ENCODE results near the gene VAPB. TPM values are rescaled to one million over a fixed set of nuclear protein-coding genes. Genes with fewer than 3 reads are reported as not detected.

VAPB gene
- total RNA-seq, 1 experiment from 2014 or later, result 51.1 TPM

DNA sequence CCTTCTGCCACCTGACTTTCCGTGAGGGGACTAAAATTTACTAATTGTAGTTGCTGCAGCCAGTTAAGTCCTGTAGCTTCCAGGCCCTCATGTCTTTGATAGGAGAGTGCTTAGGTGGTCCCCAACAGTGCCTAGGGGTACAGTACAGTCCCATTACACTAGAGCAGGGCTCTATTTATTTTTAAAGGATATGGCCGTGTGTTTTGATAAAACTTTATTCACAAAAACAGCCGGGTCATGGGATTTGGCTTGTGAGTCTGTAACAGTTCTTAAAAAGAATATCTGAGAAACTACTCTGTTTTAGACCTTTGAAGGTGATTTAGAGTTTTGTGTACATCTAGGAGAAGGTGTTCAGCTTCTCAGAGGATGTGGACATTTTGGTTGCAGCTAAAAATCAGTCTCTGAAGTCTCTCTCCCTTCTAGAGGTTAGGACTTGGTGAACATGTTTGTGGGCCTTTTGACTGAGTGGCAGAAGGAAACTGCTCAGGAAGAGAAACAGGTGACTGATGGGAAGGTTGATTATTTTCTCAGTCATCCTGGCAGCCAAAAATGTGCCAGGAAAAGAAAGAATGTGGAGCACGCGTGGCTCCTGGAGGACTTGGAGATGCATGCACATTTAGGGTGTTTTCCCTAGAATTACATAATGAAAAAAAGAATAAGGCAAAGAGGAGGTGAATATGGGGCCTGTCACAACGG, 57.4 kb downstream of the VAPB start:
- H3K27ac ChIP-seq (ENCODE audit: low read depth, low read length), result no peak overlapping the region
- ATAC-seq, result no peak
- TF ChIP-seq, protein P1, sequence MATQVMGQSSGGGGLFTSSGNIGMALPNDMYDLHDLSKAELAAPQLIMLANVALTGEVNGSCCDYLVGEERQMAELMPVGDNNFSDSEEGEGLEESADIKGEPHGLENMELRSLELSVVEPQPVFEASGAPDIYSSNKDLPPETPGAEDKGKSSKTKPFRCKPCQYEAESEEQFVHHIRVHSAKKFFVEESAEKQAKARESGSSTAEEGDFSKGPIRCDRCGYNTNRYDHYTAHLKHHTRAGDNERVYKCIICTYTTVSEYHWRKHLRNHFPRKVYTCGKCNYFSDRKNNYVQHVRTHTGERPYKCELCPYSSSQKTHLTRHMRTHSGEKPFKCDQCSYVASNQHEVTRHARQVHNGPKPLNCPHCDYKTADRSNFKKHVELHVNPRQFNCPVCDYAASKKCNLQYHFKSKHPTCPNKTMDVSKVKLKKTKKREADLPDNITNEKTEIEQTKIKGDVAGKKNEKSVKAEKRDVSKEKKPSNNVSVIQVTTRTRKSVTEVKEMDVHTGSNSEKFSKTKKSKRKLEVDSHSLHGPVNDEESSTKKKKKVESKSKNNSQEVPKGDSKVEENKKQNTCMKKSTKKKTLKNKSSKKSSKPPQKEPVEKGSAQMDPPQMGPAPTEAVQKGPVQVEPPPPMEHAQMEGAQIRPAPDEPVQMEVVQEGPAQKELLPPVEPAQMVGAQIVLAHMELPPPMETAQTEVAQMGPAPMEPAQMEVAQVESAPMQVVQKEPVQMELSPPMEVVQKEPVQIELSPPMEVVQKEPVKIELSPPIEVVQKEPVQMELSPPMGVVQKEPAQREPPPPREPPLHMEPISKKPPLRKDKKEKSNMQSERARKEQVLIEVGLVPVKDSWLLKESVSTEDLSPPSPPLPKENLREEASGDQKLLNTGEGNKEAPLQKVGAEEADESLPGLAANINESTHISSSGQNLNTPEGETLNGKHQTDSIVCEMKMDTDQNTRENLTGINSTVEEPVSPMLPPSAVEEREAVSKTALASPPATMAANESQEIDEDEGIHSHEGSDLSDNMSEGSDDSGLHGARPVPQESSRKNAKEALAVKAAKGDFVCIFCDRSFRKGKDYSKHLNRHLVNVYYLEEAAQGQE (IDR thresholded peaks at IDR 0.05; ENCODE audit: low read depth), result no peak
- TF ChIP-seq POLR2A (IDR thresholded peaks at IDR 0.05; ENCODE audit: borderline replicate concordance, extremely low read depth, insufficient read depth, insufficient read length), result no peak
- no peak for TF ChIP-seq CBX3 (IDR thresholded peaks at IDR 0.05; ENCODE audit: low read depth)
- no peak for TF ChIP-seq CEBPB (IDR thresholded peaks at IDR 0.05; ENCODE audit: low read depth)
- TF ChIP-seq ELF1 (IDR thresholded peaks at IDR 0.05; ENCODE audit: borderline replicate concordance, low read depth), result no peak
- TF ChIP-seq POLR2AphosphoS5 (IDR thresholded peaks at IDR 0.05; ENCODE audit: low read depth, low read length), result no peak
- TF ChIP-seq, protein P2, sequence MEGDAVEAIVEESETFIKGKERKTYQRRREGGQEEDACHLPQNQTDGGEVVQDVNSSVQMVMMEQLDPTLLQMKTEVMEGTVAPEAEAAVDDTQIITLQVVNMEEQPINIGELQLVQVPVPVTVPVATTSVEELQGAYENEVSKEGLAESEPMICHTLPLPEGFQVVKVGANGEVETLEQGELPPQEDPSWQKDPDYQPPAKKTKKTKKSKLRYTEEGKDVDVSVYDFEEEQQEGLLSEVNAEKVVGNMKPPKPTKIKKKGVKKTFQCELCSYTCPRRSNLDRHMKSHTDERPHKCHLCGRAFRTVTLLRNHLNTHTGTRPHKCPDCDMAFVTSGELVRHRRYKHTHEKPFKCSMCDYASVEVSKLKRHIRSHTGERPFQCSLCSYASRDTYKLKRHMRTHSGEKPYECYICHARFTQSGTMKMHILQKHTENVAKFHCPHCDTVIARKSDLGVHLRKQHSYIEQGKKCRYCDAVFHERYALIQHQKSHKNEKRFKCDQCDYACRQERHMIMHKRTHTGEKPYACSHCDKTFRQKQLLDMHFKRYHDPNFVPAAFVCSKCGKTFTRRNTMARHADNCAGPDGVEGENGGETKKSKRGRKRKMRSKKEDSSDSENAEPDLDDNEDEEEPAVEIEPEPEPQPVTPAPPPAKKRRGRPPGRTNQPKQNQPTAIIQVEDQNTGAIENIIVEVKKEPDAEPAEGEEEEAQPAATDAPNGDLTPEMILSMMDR (IDR thresholded peaks at IDR 0.05 in 2 of 3, conservative IDR thresholded peaks at IDR 0.05 in 1 of 3; ENCODE audit: borderline replicate concordance in 1 of 3, insufficient read depth in 1 of 3, low read depth in 2 of 3, low read length in 2 of 3), result no peak
- TF ChIP-seq, protein P3, sequence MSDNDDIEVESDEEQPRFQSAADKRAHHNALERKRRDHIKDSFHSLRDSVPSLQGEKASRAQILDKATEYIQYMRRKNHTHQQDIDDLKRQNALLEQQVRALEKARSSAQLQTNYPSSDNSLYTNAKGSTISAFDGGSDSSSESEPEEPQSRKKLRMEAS (IDR thresholded peaks at IDR 0.05), result no peak
- TF ChIP-seq FOSL1 (IDR thresholded peaks at IDR 0.05; ENCODE audit: low read depth), result no peak
- no peak for TF ChIP-seq EZH2phosphoT487 (IDR thresholded peaks at IDR 0.05; ENCODE audit: borderline replicate concordance)
- no peak for TF ChIP-seq JUND (IDR thresholded peaks at IDR 0.05)
- TF ChIP-seq TCF7L2 (IDR thresholded peaks at IDR 0.05; ENCODE audit: borderline replicate concordance, extremely low read depth, insufficient read depth, insufficient read length), result no peak
- no peak for TF ChIP-seq YY1 (IDR thresholded peaks at IDR 0.05; ENCODE audit: extremely low read depth, insufficient replicate concordance, low read depth, low read length)
- TF ChIP-seq, protein P4, sequence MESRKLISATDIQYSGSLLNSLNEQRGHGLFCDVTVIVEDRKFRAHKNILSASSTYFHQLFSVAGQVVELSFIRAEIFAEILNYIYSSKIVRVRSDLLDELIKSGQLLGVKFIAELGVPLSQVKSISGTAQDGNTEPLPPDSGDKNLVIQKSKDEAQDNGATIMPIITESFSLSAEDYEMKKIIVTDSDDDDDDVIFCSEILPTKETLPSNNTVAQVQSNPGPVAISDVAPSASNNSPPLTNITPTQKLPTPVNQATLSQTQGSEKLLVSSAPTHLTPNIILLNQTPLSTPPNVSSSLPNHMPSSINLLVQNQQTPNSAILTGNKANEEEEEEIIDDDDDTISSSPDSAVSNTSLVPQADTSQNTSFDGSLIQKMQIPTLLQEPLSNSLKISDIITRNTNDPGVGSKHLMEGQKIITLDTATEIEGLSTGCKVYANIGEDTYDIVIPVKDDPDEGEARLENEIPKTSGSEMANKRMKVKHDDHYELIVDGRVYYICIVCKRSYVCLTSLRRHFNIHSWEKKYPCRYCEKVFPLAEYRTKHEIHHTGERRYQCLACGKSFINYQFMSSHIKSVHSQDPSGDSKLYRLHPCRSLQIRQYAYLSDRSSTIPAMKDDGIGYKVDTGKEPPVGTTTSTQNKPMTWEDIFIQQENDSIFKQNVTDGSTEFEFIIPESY (IDR thresholded peaks at IDR 0.05; ENCODE audit: extremely low read depth, insufficient replicate concordance, low read length), result no peak
- no peak for TF ChIP-seq ZFX (IDR thresholded peaks at IDR 0.05)
- no peak for TF ChIP-seq SIN3A (IDR thresholded peaks at IDR 0.05; ENCODE audit: low read depth)
- no peak for DNase-seq (ENCODE audit: low read depth, low spot score)
- H3K4me2 ChIP-seq (ENCODE audit: low read length), result no peak overlapping the region
- ChIA-PET CTCF (no interaction called here), RAD21 (ENCODE audit: low non-redundant PET in 1 of 2, low total read pairs in 2 of 2, uncharacterized antibody in 2 of 2, unreplicated experiment in 2 of 2) (no interaction called here), POLR2A (no interaction called here)
- H4K20me1 ChIP-seq (ENCODE audit: insufficient read depth), result no peaks in the 10 kb centered on the region; the same call in 1 of the 2 replicates
- BruUV-seq (replicated peaks), result no TSS peak
- H3K79me2 ChIP-seq (ENCODE audit: insufficient read depth, low read length), result peaks cover 18% of the 10 kb centered on the region
- no peaks in the 10 kb centered on the region for H3K9me3 ChIP-seq (ENCODE audit: control insufficient read depth in 1 of 2, insufficient read depth in 1 of 2, low read depth in 1 of 2, low read length in 2 of 2)
- H3K9ac ChIP-seq (ENCODE audit: low read length), result no peak overlapping the region
- H2AFZ ChIP-seq (ENCODE audit: low read depth, low read length, poor library complexity, severe bottlenecking), result no peak overlapping the region
- no peaks in the 10 kb centered on the region for H3K4me1 ChIP-seq (ENCODE audit: control insufficient read depth in 1 of 2, insufficient read depth in 2 of 2, low read length in 2 of 2)
- H3K9me2 ChIP-seq (ENCODE audit: insufficient read depth), result no peaks in the 10 kb centered on the region
- no peaks in the 10 kb centered on the region for H3K27me3 ChIP-seq (ENCODE audit: insufficient read depth, low read length)
- intact Hi-C loops (cut with micrococcal nuclease), result no loop called here
- peaks cover 11 to 13% of the 10 kb centered on the region in 2 experiments; a peak in 3 of 4 replicates for H3K36me3 ChIP-seq (ENCODE audit: control insufficient read depth in 1 of 2, insufficient read depth in 2 of 2, low read length in 2 of 2)
- H3K4me3 ChIP-seq (replicated peaks in 1 of 2; ENCODE audit: low read depth in 1 of 2, low read length in 2 of 2), result no peak overlapping the region
